ENCODE measurements around the gene TRERF1. TPM values are rescaled to one million over a fixed set of nuclear protein-coding genes. Genes with fewer than 3 reads are reported as not detected.

The TRERF1 gene
- polyA plus RNA-seq, 1 of the 3 experiments (the other 2 are of a cell fraction), result 3.6 TPM

- 97% methylated on average over 28 of the region's 31 CpGs for WGBS (ENCODE audit: low lambda C conversion rate)
- Histone ChIP-seq H2AFZ (ENCODE audit: low read depth) (no peak overlapping the region), H3F3A (replicated peaks; ENCODE audit: insufficient read depth) (no peaks in the 10 kb centered on the region), H3K9me2 (no peaks in the 10 kb centered on the region), H3K79me2 (ENCODE audit: insufficient read depth) (no peaks in the 10 kb centered on the region), H3K4me1 (ENCODE audit: control insufficient read depth in 1 of 2, insufficient read depth in 2 of 2, low read depth in 1 of 2, low read length in 1 of 2) (peaks cover 0 to 4% of the 10 kb centered on the region in 2 experiments; a peak in 1 of 4 replicates), H3K9ac (no peak overlapping the region), H3K4me3 (ENCODE audit: low read depth in 2 of 2, low read length in 1 of 2) (no peak overlapping the region), H3K27me3 (ENCODE audit: insufficient read depth) (no peaks in the 10 kb centered on the region), H3K36me3 (replicated peaks in 1 of 2; ENCODE audit: control insufficient read depth in 1 of 2, insufficient read depth in 2 of 2, low read length in 1 of 2) (peaks cover 15 to 18% of the 10 kb centered on the region in 2 experiments), H3K27ac (ENCODE audit: low read depth in 2 of 2, low read length in 1 of 2) (no peak overlapping the region), H4K20me1 (ENCODE audit: insufficient read depth) (no peaks in the 10 kb centered on the region), H3K4me2 (no peak overlapping the region), H3K9me3 (no peaks in the 10 kb centered on the region)
- ChIA-PET CTCF (interaction anchor here (1.5 to 4.9 kb wide), 5 partner anchors 8 to 289 kb away, joined by 3 to 38 read pairs (median 8); no protein-coding TSS in a partner anchor), POLR2A (interaction anchor here (0.6 kb wide), 1 partner anchor 37 kb away, joined by 3 read pairs; no protein-coding TSS in a partner anchor)
- TF ChIP-seq ELF1 (IDR thresholded peaks at IDR 0.05) (no peak), GATA2 (CRISPR knock-in tag; IDR thresholded peaks at IDR 0.05) (no peak), RCOR1 (IDR thresholded peaks at IDR 0.05; ENCODE audit: low read length) (no peak)
- no peak for DNase-seq
These were observed 192.4 kb downstream of the TRERF1 start for GRCh38 chr6:42259286-42259685.

GRCh38 chr6:42257614-42258013, 194.1 kb downstream of the TRERF1 start:
- Histone ChIP-seq H4K20me1 (ENCODE audit: insufficient read depth) (no peaks in the 10 kb centered on the region), H3K27me3 (ENCODE audit: insufficient read depth) (no peaks in the 10 kb centered on the region), H3K9me2 (no peaks in the 10 kb centered on the region), H3K4me2 (no peak overlapping the region), H3K9ac (no peak overlapping the region), H3K4me3 (ENCODE audit: low read depth in 2 of 2, low read length in 1 of 2) (no peak overlapping the region), H2AFZ (ENCODE audit: low read depth) (no peak overlapping the region), H3F3A (replicated peaks; ENCODE audit: insufficient read depth) (no peaks in the 10 kb centered on the region), H3K4me1 (ENCODE audit: control insufficient read depth in 1 of 2, insufficient read depth in 2 of 2, low read depth in 1 of 2, low read length in 1 of 2) (peaks cover 2 to 6% of the 10 kb centered on the region in 2 experiments; a peak in 1 of 4 replicates), H3K79me2 (ENCODE audit: insufficient read depth) (no peaks in the 10 kb centered on the region), H3K9me3 (no peaks in the 10 kb centered on the region), H3K27ac (ENCODE audit: low read depth in 2 of 2, low read length in 1 of 2) (no peak overlapping the region), H3K36me3 (replicated peaks in 1 of 2; ENCODE audit: control insufficient read depth in 1 of 2, insufficient read depth in 2 of 2, low read length in 1 of 2) (peaks cover 25 to 30% of the 10 kb centered on the region in 2 experiments)
- 77% methylated on average over 3 of the region's 3 CpGs for WGBS (ENCODE audit: low lambda C conversion rate)
- no peak for DNase-seq
- ChIA-PET CTCF (interaction anchor here (1.8 to 2.0 kb wide), 2 partner anchors 43 to 290 kb away, joined by 5 to 7 read pairs; no protein-coding TSS in a partner anchor), POLR2A (no interaction called here)
- no peak for TF ChIP-seq ZBTB33 (IDR thresholded peaks at IDR 0.05; ENCODE audit: borderline replicate concordance, low read depth)

GRCh38 chr6:42257063-42257462, 194.7 kb downstream of the TRERF1 start:
- peaks cover 7 to 11% of the 10 kb centered on the region in 2 experiments; a peak in 1 of 4 replicates for H3K4me1 ChIP-seq (ENCODE audit: control insufficient read depth in 1 of 2, insufficient read depth in 2 of 2, low read depth in 1 of 2, low read length in 1 of 2)
- no peaks in the 10 kb centered on the region for H4K20me1 ChIP-seq (ENCODE audit: insufficient read depth)
- no peak overlapping the region for H3K9ac ChIP-seq
- H3K36me3 ChIP-seq (replicated peaks in 1 of 2; ENCODE audit: control insufficient read depth in 1 of 2, insufficient read depth in 2 of 2, low read length in 1 of 2), result peaks cover 25 to 30% of the 10 kb centered on the region in 2 experiments
- H3K79me2 ChIP-seq (ENCODE audit: insufficient read depth), result no peaks in the 10 kb centered on the region
- no peaks in the 10 kb centered on the region for H3K27me3 ChIP-seq (ENCODE audit: insufficient read depth)
- CTCF ChIA-PET, result interaction anchor here (1.8 kb wide), 1 partner anchor 291 kb away, joined by 5 read pairs; no protein-coding TSS in a partner anchor
- no peak overlapping the region for H3K4me3 ChIP-seq (ENCODE audit: low read depth in 2 of 2, low read length in 1 of 2)
- H3K9me3 ChIP-seq, result no peaks in the 10 kb centered on the region
- POLR2A ChIA-PET, result no interaction called here
- no peak overlapping the region for H3K4me2 ChIP-seq
- H3K27ac ChIP-seq (ENCODE audit: low read depth in 2 of 2, low read length in 1 of 2), result no peak overlapping the region
- 95% methylated on average over 3 of the region's 3 CpGs for WGBS (ENCODE audit: low lambda C conversion rate)
- no peak for DNase-seq
- H2AFZ ChIP-seq (ENCODE audit: low read depth), result no peak overlapping the region
- no peaks in the 10 kb centered on the region for H3K9me2 ChIP-seq
- H3F3A ChIP-seq (replicated peaks; ENCODE audit: insufficient read depth), result no peaks in the 10 kb centered on the region
- no peak for TF ChIP-seq EZH2phosphoT487 (IDR thresholded peaks at IDR 0.05; ENCODE audit: borderline replicate concordance, low read depth)
- TF ChIP-seq TEAD4 (IDR thresholded peaks at IDR 0.05; ENCODE audit: borderline replicate concordance, insufficient read depth), result no peak
- TF ChIP-seq PBX3 (IDR thresholded peaks at IDR 0.05), result no peak
- TF ChIP-seq TCF12 (IDR thresholded peaks at IDR 0.05), result no peak
- TF ChIP-seq FOXM1 (IDR thresholded peaks at IDR 0.05; ENCODE audit: low read depth), result no peak
- TF ChIP-seq REST (IDR thresholded peaks at IDR 0.05; ENCODE audit: low read depth, low read length), result no peak
- no peak for TF ChIP-seq USF1 (IDR thresholded peaks at IDR 0.05; ENCODE audit: borderline replicate concordance, low read depth)
- no peak for TF ChIP-seq IRF3 (IDR thresholded peaks at IDR 0.05; ENCODE audit: low read depth, low read length)
- TF ChIP-seq GABPA (IDR thresholded peaks at IDR 0.05; ENCODE audit: low read depth), result no peak

Measured in SK-N-SH (cell line).